H9 (cell line): ENCODE data around the gene OXER1. TPM values are rescaled to one million over a fixed set of nuclear protein-coding genes. Genes with fewer than 3 reads are reported as not detected.

ENCODE experiments used
- DNase-seq: peaks from one replicate; pipeline ENCODE4 v3.0.0-alpha.2; 2017
- H2AFZ ChIP-seq: one replicate; pipeline ENCODE4 v1.6.1; 2013; ENCODE audit warnings: mild to moderate bottlenecking, low read length, control low read depth, moderate library complexity
- H2AK5ac ChIP-seq: 2 replicates; pipeline ENCODE4 v1.6.1; 2013; ENCODE audit warnings: low read length, control low read depth, mixed read lengths; ENCODE audit not compliant: insufficient read length
- H2BK120ac ChIP-seq: one replicate; pipeline ENCODE4 v1.6.1; 2013; ENCODE audit warnings: low read depth, mild to moderate bottlenecking, low read length, control low read depth, inconsistent platforms; ENCODE audit not compliant: poor library complexity, severe bottlenecking
- H2BK12ac ChIP-seq: 2 replicates; pipeline ENCODE4 v1.6.1; 2013; ENCODE audit warnings: low read length, control low read depth, mixed read lengths, low read depth; ENCODE audit not compliant: insufficient read length
- H2BK15ac ChIP-seq: 2 replicates; pipeline ENCODE4 v1.6.1; 2013; ENCODE audit warnings: low read depth, low read length, control low read depth
- H2BK20ac ChIP-seq: one replicate; pipeline ENCODE4 v1.6.1; 2013; ENCODE audit warnings: low read depth, mild to moderate bottlenecking, low read length, control low read depth, inconsistent platforms; ENCODE audit not compliant: poor library complexity, severe bottlenecking
- H2BK5ac ChIP-seq: 2 replicates; pipeline ENCODE4 v1.6.1; 2013; ENCODE audit warnings: low read length, control low read depth, mixed read lengths; ENCODE audit not compliant: insufficient read length
- H3K14ac ChIP-seq: 2 replicates; pipeline ENCODE4 v1.6.1; 2013; ENCODE audit warnings: low read length, control low read depth; ENCODE audit not compliant: insufficient read depth
- H3K18ac ChIP-seq: 2 replicates; pipeline ENCODE4 v1.6.1; 2013; ENCODE audit warnings: low read depth, mild to moderate bottlenecking, mixed read lengths, low read length, control low read depth; ENCODE audit not compliant: insufficient read length
- H3K23ac ChIP-seq: 2 replicates; pipeline ENCODE4 v1.6.1; 2013; ENCODE audit warnings: low read length, control low read depth, mixed read lengths, low read depth; ENCODE audit not compliant: insufficient read length
- H3K23me2 ChIP-seq: 2 replicates; pipeline ENCODE4 v1.6.1; 2013; ENCODE audit warnings: low read depth, mild to moderate bottlenecking, mixed read lengths, low read length, control low read depth; ENCODE audit not compliant: insufficient read length, poor library complexity, severe bottlenecking
- H3K27ac ChIP-seq: 2 replicates; pipeline ENCODE4 v1.5.1; 2013; ENCODE audit warnings: low read length, control low read depth, mixed read lengths, low read depth; ENCODE audit not compliant: insufficient read length
- H3K27me3 ChIP-seq: 2 replicates; pipeline ENCODE4 v1.6.1; 2013; ENCODE audit warnings: low read length, control low read depth, inconsistent platforms; ENCODE audit not compliant: insufficient read depth
- H3K4ac ChIP-seq: 2 replicates; pipeline ENCODE4 v1.6.1; 2013; ENCODE audit warnings: low read depth, mild to moderate bottlenecking, control low read depth, inconsistent platforms, low read length, moderate library complexity
- H3K4me1 ChIP-seq: 2 replicates; pipeline ENCODE4 v1.6.1; 2013; ENCODE audit warnings: low read length, control low read depth, inconsistent platforms; ENCODE audit not compliant: insufficient read depth
- H3K4me2 ChIP-seq: 2 replicates; pipeline ENCODE4 v1.6.1; 2013; ENCODE audit warnings: low read length, control low read depth, mixed read lengths; ENCODE audit not compliant: insufficient read length, insufficient read depth
- H3K56ac ChIP-seq: 2 replicates; pipeline ENCODE4 v1.6.1; 2013; ENCODE audit warnings: low read depth, mild to moderate bottlenecking, mixed read lengths, low read length, control low read depth; ENCODE audit not compliant: insufficient read length
- H3K79me1 ChIP-seq: 2 replicates; pipeline ENCODE4 v1.6.1; 2013; ENCODE audit warnings: low read depth, mild to moderate bottlenecking, moderate library complexity, low read length, control low read depth, inconsistent platforms; ENCODE audit not compliant: insufficient read depth, poor library complexity, severe bottlenecking
- H3K79me2 ChIP-seq: 2 replicates; pipeline ENCODE4 v1.6.1; 2013; ENCODE audit warnings: low read length, control low read depth, inconsistent platforms; ENCODE audit not compliant: insufficient read depth
- H3K9ac ChIP-seq: 2 replicates; pipeline ENCODE4 v1.6.1; 2013; ENCODE audit warnings: low read length, control low read depth, mixed read lengths; ENCODE audit not compliant: insufficient read length; ENCODE audit errors: extremely low read depth
- H3K9me3 ChIP-seq: one replicate; pipeline ENCODE4 v1.6.1; 2013; ENCODE audit warnings: low read depth, low read length, inconsistent platforms; ENCODE audit not compliant: control insufficient read depth
- H3T11ph ChIP-seq: one replicate; pipeline ENCODE4 v1.6.1; 2013; ENCODE audit warnings: mild to moderate bottlenecking, low read length, control low read depth, inconsistent platforms
- H4K20me1 ChIP-seq: one replicate; pipeline ENCODE4 v1.6.1; 2013; ENCODE audit not compliant: control insufficient read depth, insufficient read length, insufficient read depth
- H4K5ac ChIP-seq: 2 replicates; pipeline ENCODE4 v1.6.1; 2013; ENCODE audit warnings: low read depth, mild to moderate bottlenecking, mixed read lengths, low read length, control low read depth; ENCODE audit not compliant: insufficient read length
- H4K8ac ChIP-seq: replicated peaks from 2 replicates; pipeline ENCODE4 v1.6.1; 2013; ENCODE audit warnings: low read length, control low read depth, mixed read lengths, low read depth; ENCODE audit not compliant: insufficient read length
- H4K91ac ChIP-seq: 2 replicates; pipeline ENCODE4 v1.6.1; 2013; ENCODE audit warnings: low read depth, mild to moderate bottlenecking, moderate library complexity, mixed read lengths, low read length, control low read depth; ENCODE audit not compliant: insufficient read length
- H3K27ac Mint-ChIP-seq, 3 experiments: 2 replicates in 2 of 3; 3 replicates in 1 of 3; pipeline ENCODE4 v1.8.0; 2020 to 2021; ENCODE audit warnings: mixed read lengths in 3 of 3, mild to moderate bottlenecking in 1 of 3, moderate library complexity in 1 of 3
- H3K27me3 Mint-ChIP-seq: 2 replicates; pipeline ENCODE4 v1.8.0; 2021; ENCODE audit warnings: low read depth, mild to moderate bottlenecking, moderate library complexity, mixed read lengths
- H3K36me3 Mint-ChIP-seq, 3 experiments: 2 replicates in 2 of 3; 3 replicates in 1 of 3; pipeline ENCODE4 v1.8.0; 2020 to 2021; ENCODE audit warnings: low read depth in 3 of 3, mixed read lengths in 3 of 3; ENCODE audit not compliant: insufficient read depth in 1 of 3
- H3K4me1 Mint-ChIP-seq, 2 experiments: 2 replicates each; pipeline ENCODE4 v1.8.0; 2020; ENCODE audit warnings: mixed read lengths in 2 of 2
- H3K4me3 Mint-ChIP-seq, 2 experiments: 2 replicates in 1 of 2; 3 replicates in 1 of 2; pipeline ENCODE4 v1.8.0; 2020 to 2021; ENCODE audit warnings: mild to moderate bottlenecking in 2 of 2, mixed read lengths in 2 of 2, moderate library complexity in 1 of 2
- H3K9me3 Mint-ChIP-seq, 2 experiments: 2 replicates in 1 of 2; 3 replicates in 1 of 2; pipeline ENCODE4 v1.8.0; 2020; ENCODE audit warnings: mild to moderate bottlenecking in 2 of 2, mixed read lengths in 2 of 2, moderate library complexity in 1 of 2
- WGBS: extraction: QIAGEN DNeasy Blood & Tissue Kit; methylation state at CpG from one replicate; pipeline ENCODE4 v1.1.7; 2013; ENCODE audit warnings: missing lambda C conversion rate, low lambda C conversion rate, mixed read lengths; ENCODE audit not compliant: insufficient read length; ENCODE audit errors: extremely low coverage; 5-methylcytosine and 5-hydroxymethylcytosine counted together
- total RNA-seq: library from RNA; stranded (reverse); gene quantifications from 2 replicates; pipeline ENCODE4 v1.2.1, GENCODE V29; 2021
- TF ChIP-seq, protein P1 (sequence below): fragments of 200-600 bp; sonication (generic); conservative IDR thresholded peaks from 3 replicates; pipeline ENCODE4 v1.8.0; 2021; ENCODE audit warnings: antibody characterized with exemption, mild to moderate bottlenecking

Gene OXER1
- total RNA-seq, 1 experiment from 2014 or later = 1.6 TPM

DNA sequence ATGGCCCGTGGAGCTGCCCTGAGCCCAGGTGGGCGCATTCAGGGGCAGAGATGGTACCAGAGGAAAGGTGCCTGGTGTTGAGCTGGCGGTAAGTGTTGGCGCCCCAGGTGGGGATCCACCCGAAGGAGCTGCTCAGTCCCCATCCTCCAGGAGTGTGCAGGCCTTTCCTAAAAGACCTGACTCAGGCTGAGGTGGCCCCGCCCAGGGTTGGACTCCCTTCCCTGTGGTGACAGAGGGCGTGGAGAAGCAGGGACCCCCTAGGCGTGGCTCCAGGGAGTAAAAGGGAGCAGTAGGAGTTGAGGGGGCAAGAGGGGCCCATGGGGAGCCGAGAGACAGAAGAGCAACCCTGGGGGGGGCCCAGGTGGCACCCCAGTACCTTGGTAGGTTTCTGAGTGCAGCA is 2.4 kb downstream of the OXER1 start:
- Histone ChIP-seq H3K79me1 (no peaks in the 10 kb centered on the region), H2BK5ac (no peak overlapping the region), H3K18ac (no peak overlapping the region), H3T11ph (no peak overlapping the region), H2AK5ac (no peak overlapping the region), H3K56ac (no peak overlapping the region), H3K23me2 (no peaks in the 10 kb centered on the region), H3K9ac (no peak overlapping the region), H3K9me3 (no peaks in the 10 kb centered on the region), H3K27me3 (no peaks in the 10 kb centered on the region), H2BK20ac (no peak overlapping the region), H2BK120ac (no peak overlapping the region), H3K4me1 (no peaks in the 10 kb centered on the region), H3K27ac (no peak overlapping the region), H2BK15ac (no peak overlapping the region), H3K14ac (no peak overlapping the region), H4K5ac (no peak overlapping the region), H3K23ac (no peak overlapping the region), H2BK12ac (no peak overlapping the region), H3K79me2 (no peaks in the 10 kb centered on the region), H3K4ac (no peak overlapping the region), H4K8ac (no peak overlapping the region), H3K4me2 (no peak overlapping the region), H4K20me1 (no peaks in the 10 kb centered on the region), H4K91ac (no peak overlapping the region), H2AFZ (no peak overlapping the region)
- no CpG with 5 or more reads among the region's 9 CpGs for WGBS
- Mint-ChIP-seq H3K36me3 (peaks cover 4 to 7% (median 5%) of the 10 kb centered on the region in 3 experiments; a peak in 6 of 7 replicates), H3K27me3 (no peaks in the 10 kb centered on the region), H3K4me3 (no peak overlapping the region), H3K27ac (no peak overlapping the region), H3K9me3 (no peaks in the 10 kb centered on the region), H3K4me1 (peaks cover 10 to 30% of the 10 kb centered on the region in 2 experiments)
- no peak for DNase-seq
- TF ChIP-seq, protein P1, sequence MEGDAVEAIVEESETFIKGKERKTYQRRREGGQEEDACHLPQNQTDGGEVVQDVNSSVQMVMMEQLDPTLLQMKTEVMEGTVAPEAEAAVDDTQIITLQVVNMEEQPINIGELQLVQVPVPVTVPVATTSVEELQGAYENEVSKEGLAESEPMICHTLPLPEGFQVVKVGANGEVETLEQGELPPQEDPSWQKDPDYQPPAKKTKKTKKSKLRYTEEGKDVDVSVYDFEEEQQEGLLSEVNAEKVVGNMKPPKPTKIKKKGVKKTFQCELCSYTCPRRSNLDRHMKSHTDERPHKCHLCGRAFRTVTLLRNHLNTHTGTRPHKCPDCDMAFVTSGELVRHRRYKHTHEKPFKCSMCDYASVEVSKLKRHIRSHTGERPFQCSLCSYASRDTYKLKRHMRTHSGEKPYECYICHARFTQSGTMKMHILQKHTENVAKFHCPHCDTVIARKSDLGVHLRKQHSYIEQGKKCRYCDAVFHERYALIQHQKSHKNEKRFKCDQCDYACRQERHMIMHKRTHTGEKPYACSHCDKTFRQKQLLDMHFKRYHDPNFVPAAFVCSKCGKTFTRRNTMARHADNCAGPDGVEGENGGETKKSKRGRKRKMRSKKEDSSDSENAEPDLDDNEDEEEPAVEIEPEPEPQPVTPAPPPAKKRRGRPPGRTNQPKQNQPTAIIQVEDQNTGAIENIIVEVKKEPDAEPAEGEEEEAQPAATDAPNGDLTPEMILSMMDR = no peak
